GF-D8 (cell line): Measurements from ENCODE around the gene ELAVL2.

Experiments used
- DNase-seq: peaks from one replicate; lab custom pipeline; 2025; lab: John Stamatoyannopoulos, UW

ELAVL2 gene

GRCh38 chr9:23659346-23660006 lies 166.6 kb downstream of the ELAVL2 start:
- no peak for DNase-seq

- no peak for DNase-seq
Measured at GRCh38 chr9:23658376-23659258, 167.4 kb downstream of the ELAVL2 start.

- DNase-seq: no peak
Measured at GRCh38 chr9:23651051-23651450, 175.0 kb downstream of the ELAVL2 start.

- DNase-seq: no peak
Measured at GRCh38 chr9:23648651-23649050, 177.4 kb downstream of the ELAVL2 start.

GRCh38 chr9:23644896-23645295 lies 181.1 kb downstream of the ELAVL2 start:
- DNase-seq: no peak

- no peak for DNase-seq
Measured at GRCh38 chr9:23644326-23644725, 181.7 kb downstream of the ELAVL2 start.

GRCh38 chr9:23643656-23644258 lies 182.3 kb downstream of the ELAVL2 start:
- DNase-seq: no peak
